Testis (tissue), 3 donors: ENCODE results near the gene ATRN. TPM values are rescaled to one million over a fixed set of nuclear protein-coding genes. Genes with fewer than 3 reads are reported as not detected.

ENCODE experiments used
- DNase-seq: peaks from one replicate; pipeline ENCODE4 v3.0.0-alpha.2; 2019
- H3K27ac ChIP-seq, 2 donors: fragments of 200-600 bp; sonication (generic); one replicate each; pipeline ENCODE4 v1.5.1; 2019
- H3K27me3 ChIP-seq: fragments of 200-600 bp; sonication (generic); one replicate; pipeline ENCODE4 v1.5.1; 2019
- H3K36me3 ChIP-seq: fragments of 200-600 bp; sonication (generic); one replicate; pipeline ENCODE4 v1.5.1; 2017; ENCODE audit warnings: low read depth; ENCODE audit errors: missing control alignments
- H3K4me1 ChIP-seq: fragments of 200-600 bp; sonication (generic); one replicate; pipeline ENCODE4 v1.5.1; 2019
- H3K4me3 ChIP-seq, 2 donors: fragments of 200-600 bp; sonication (generic); one replicate each; pipeline ENCODE4 v1.5.1; 2017 to 2019
- H3K9me3 ChIP-seq: fragments of 200-600 bp; sonication (generic); one replicate; pipeline ENCODE4 v1.5.1; 2017
- CTCF ChIP-seq, 3 experiments: fragments of 450-650 bp in 2 of 3; fragments of 200-600 bp in 1 of 3; sonication (generic) in 1 of 3; IDR thresholded peaks; one replicate each; pipeline ENCODE4 v1.5.1; 2016 to 2019; ENCODE audit warnings: antibody characterized with exemption in 3 of 3, mild to moderate bottlenecking in 2 of 3, moderate library complexity in 1 of 3
- POLR2A ChIP-seq: fragments of 450-650 bp; IDR thresholded peaks from one replicate; pipeline ENCODE4 v1.6.1; 2017; ENCODE audit warnings: antibody characterized with exemption, mild to moderate bottlenecking, moderate library complexity
- WGBS, 2 donors: methylation state at CpG; one replicate each; pipeline ENCODE4 v1.1.5; 2018; 5-methylcytosine and 5-hydroxymethylcytosine counted together
- intact Hi-C: fragments of 100-400 bp; cut with DNase I; formaldehyde crosslinking; loops from one replicate; pipeline ENCODE4 v1.15.1; 2023; ENCODE audit warnings: low total_unique reads
- polyA plus RNA-seq: library from polyadenylated mRNA; stranded (reverse); fragments of 350-450 nt; fragmentation: Illumina TruSeq; extraction: RNeasy Lipid Tissue Mini Kit (QIAGEN cat#74804); gene quantifications from one replicate; pipeline ENCODE4 v1.2.3, GENCODE V29; 2014; ENCODE audit warnings: low read depth, low replicate concordance; ENCODE audit not compliant: insufficient read depth
- total RNA-seq, 2 donors: library from RNA; depleted of rRNA; stranded (reverse); fragments of >200 nt; gene quantifications; one replicate each; pipeline ENCODE4 v1.2.3, GENCODE V29; 2016

ATRN gene
- total and polyA plus RNA-seq, 3 donors from 2014 or later, result 39.4 to 43.8 (median 42.7) TPM

GRCh38 chr20:3667434-3668037 is 196.7 kb downstream of the ATRN start:
- WGBS, 2 donors, result 89 to 95% methylated on average over 3 to 8 of the region's 8 CpGs
- Histone ChIP-seq H3K27me3 (no peaks in the 10 kb centered on the region), H3K4me1 (no peaks in the 10 kb centered on the region), H3K36me3 (no peaks in the 10 kb centered on the region), H3K27ac (no peak overlapping the region), H3K9me3 (no peaks in the 10 kb centered on the region), H3K4me3 (no peak overlapping the region)
- no peak for DNase-seq
- TF ChIP-seq POLR2A, result no peak
- no peak for TF ChIP-seq CTCF (IDR thresholded peaks at IDR 0.05)
- intact Hi-C loops, result no loop called here

- Histone ChIP-seq H3K4me1 (no peaks in the 10 kb centered on the region), H3K27ac (no peak overlapping the region), H3K36me3 (no peaks in the 10 kb centered on the region), H3K27me3 (no peaks in the 10 kb centered on the region), H3K4me3 (no peak overlapping the region), H3K9me3 (no peaks in the 10 kb centered on the region)
- intact Hi-C loops, result no loop called here
- no peak for DNase-seq
- WGBS, 2 donors, result 90 to 94% methylated on average over 11 to 13 of the region's 13 CpGs
- TF ChIP-seq CTCF (IDR thresholded peaks at IDR 0.05) (no peak), POLR2A (no peak)
Observed at GRCh38 chr20:3669710-3670367, 199.0 kb downstream of the ATRN start.

GRCh38 chr20:3670511-3670910 is 199.7 kb downstream of the ATRN start:
- DNase-seq, result no peak
- intact Hi-C loops, result no loop called here
- no peak for TF ChIP-seq POLR2A
- no peak for TF ChIP-seq CTCF (IDR thresholded peaks at IDR 0.05)
- Histone ChIP-seq H3K4me3 (no peak overlapping the region), H3K9me3 (no peaks in the 10 kb centered on the region), H3K36me3 (no peaks in the 10 kb centered on the region), H3K27me3 (no peaks in the 10 kb centered on the region), H3K27ac (no peak overlapping the region), H3K4me1 (no peaks in the 10 kb centered on the region)
- WGBS, 2 donors, result 56 to 67% methylated on average over 6 of the region's 6 CpGs

- H3K36me3 ChIP-seq, result no peaks in the 10 kb centered on the region
- H3K9me3 ChIP-seq, result no peaks in the 10 kb centered on the region
- DNase-seq, result no peak
- H3K4me1 ChIP-seq, result no peaks in the 10 kb centered on the region
- intact Hi-C loops, result no loop called here
- 80 to 93% methylated on average over 3 to 10 of the region's 10 CpGs for WGBS, 2 donors
- TF ChIP-seq POLR2A (no peak), CTCF (IDR thresholded peaks at IDR 0.05) (no peak)
- H3K27ac ChIP-seq, result no peak overlapping the region
- H3K27me3 ChIP-seq, result no peaks in the 10 kb centered on the region
- H3K4me3 ChIP-seq, result no peak overlapping the region
Observed at GRCh38 chr20:3670945-3671344, 200.1 kb downstream of the ATRN start.
